ENCODE data around the gene AQP12A. TPM values are rescaled to one million over a fixed set of nuclear protein-coding genes. Genes with fewer than 3 reads are reported as not detected.

The AQP12A gene
- total RNA-seq, 3 donors from 2014 or later: not detected

GRCh38 chr2:240722376-240722775 is 30.7 kb downstream of the AQP12A start:
- Histone ChIP-seq H3K36me3 (no peaks in the 10 kb centered on the region), H3K27ac (no peak overlapping the region), H3K4me3 (no peak overlapping the region), H3K4me1 (no peaks in the 10 kb centered on the region), H3K27me3 (no peaks in the 10 kb centered on the region), H3K9me3 (no peaks in the 10 kb centered on the region)
- DNase-seq (ENCODE audit: low spot score in 2 of 2): no peak
- no peak for TF ChIP-seq POLR2A (IDR thresholded peaks at IDR 0.05)
- TF ChIP-seq POLR2AphosphoS5 (IDR thresholded peaks at IDR 0.05): no peak
- TF ChIP-seq CTCF (IDR thresholded peaks at IDR 0.05): no peak
- intact Hi-C loops (cut with DNase I; ENCODE audit: low total_unique reads): no loop called here

GRCh38 chr2:240722796-240723735 is 31.4 kb downstream of the AQP12A start:
- no peaks in the 10 kb centered on the region for H3K9me3 ChIP-seq
- TF ChIP-seq POLR2A (IDR thresholded peaks at IDR 0.05) (no peak), POLR2AphosphoS5 (IDR thresholded peaks at IDR 0.05) (no peak), CTCF (IDR thresholded peaks at IDR 0.05) (no peak)
- H3K4me1 ChIP-seq: no peaks in the 10 kb centered on the region
- no peak for DNase-seq (ENCODE audit: low spot score in 2 of 2)
- no peak overlapping the region for H3K27ac ChIP-seq
- H3K4me3 ChIP-seq: no peak overlapping the region
- no peaks in the 10 kb centered on the region for H3K27me3 ChIP-seq
- H3K36me3 ChIP-seq: no peaks in the 10 kb centered on the region
- intact Hi-C loops (cut with DNase I; ENCODE audit: low total_unique reads): no loop called here

- H3K27me3 ChIP-seq: no peaks in the 10 kb centered on the region
- TF ChIP-seq POLR2AphosphoS5 (IDR thresholded peaks at IDR 0.05) (no peak), POLR2A (IDR thresholded peaks at IDR 0.05) (no peak), CTCF (IDR thresholded peaks at IDR 0.05) (no peak)
- no peak overlapping the region for H3K27ac ChIP-seq
- intact Hi-C loops (cut with DNase I; ENCODE audit: low total_unique reads): no loop called here
- DNase-seq (ENCODE audit: low spot score in 2 of 2): no peak
- no peaks in the 10 kb centered on the region for H3K36me3 ChIP-seq
- H3K4me3 ChIP-seq: no peak overlapping the region
- H3K4me1 ChIP-seq: no peaks in the 10 kb centered on the region
- H3K9me3 ChIP-seq: no peaks in the 10 kb centered on the region
Observed at GRCh38 chr2:240723851-240724250, 32.2 kb downstream of the AQP12A start.

- H3K4me3 ChIP-seq: no peak overlapping the region
- H3K27ac ChIP-seq: no peak overlapping the region
- TF ChIP-seq CTCF (IDR thresholded peaks at IDR 0.05) (no peak), POLR2A (IDR thresholded peaks at IDR 0.05) (no peak), POLR2AphosphoS5 (IDR thresholded peaks at IDR 0.05) (no peak)
- no peaks in the 10 kb centered on the region for H3K4me1 ChIP-seq
- H3K9me3 ChIP-seq: no peaks in the 10 kb centered on the region
- no peak for DNase-seq (ENCODE audit: low spot score in 2 of 2)
- H3K36me3 ChIP-seq: no peaks in the 10 kb centered on the region
- peaks cover 0 to 1% of the 10 kb centered on the region in 2 donors for H3K27me3 ChIP-seq
- intact Hi-C loops (cut with DNase I; ENCODE audit: low total_unique reads): no loop called here
Observed at GRCh38 chr2:240724431-240724830, 32.8 kb downstream of the AQP12A start.

- H3K9me3 ChIP-seq: no peaks in the 10 kb centered on the region
- no peak for TF ChIP-seq POLR2AphosphoS5 (IDR thresholded peaks at IDR 0.05)
- TF ChIP-seq POLR2A (IDR thresholded peaks at IDR 0.05): no peak
Observed at GRCh38 chr2:240725266-240725665, 33.6 kb downstream of the AQP12A start.

More at GRCh38 chr2:240725266-240725665, 33.6 kb downstream of the AQP12A start:
- H3K4me3 ChIP-seq: no peak overlapping the region
- H3K27me3 ChIP-seq: peaks cover 0 to 9% of the 10 kb centered on the region in 2 donors
- no peaks in the 10 kb centered on the region for H3K36me3 ChIP-seq
- no peak for DNase-seq (ENCODE audit: low spot score in 2 of 2)
- H3K27ac ChIP-seq: no peak overlapping the region
- intact Hi-C loops (cut with DNase I; ENCODE audit: low total_unique reads): no loop called here
- H3K4me1 ChIP-seq: no peaks in the 10 kb centered on the region
